GM19025 (cell line): ENCODE results near the gene ADGRB2.

ENCODE experiments used
- ATAC-seq: cut with Tn5 transposase; IDR thresholded peaks from one replicate; pipeline ENCODE4 v1.9.1; 2021; ENCODE audit warnings: mild to moderate bottlenecking, low read depth, moderate library complexity; ENCODE audit not compliant: unreplicated experiment

The ADGRB2 gene

GRCh38 chr1:31764312-31765040 is at the start of gene ADGRB2:
Gene ADGRB2, minus strand, starts transcription at chr1:31764340. Its CDS starts 7,119 bp downstream, at chr1:31757221.
- ATAC-seq: no peak

GRCh38 chr1:31812158-31812829 is 48.2 kb upstream of the ADGRB2 start:
- ATAC-seq: no peak

GRCh38 chr1:31811605-31812004 is 47.5 kb upstream of the ADGRB2 start:
- ATAC-seq: no peak

GRCh38 chr1:31809698-31810097 is 45.6 kb upstream of the ADGRB2 start:
- no peak for ATAC-seq

GRCh38 chr1:31807273-31808048 is 43.3 kb upstream of the ADGRB2 start:
- no peak for ATAC-seq

- ATAC-seq: no peak
Measured at GRCh38 chr1:31805318-31805717, 41.2 kb upstream of the ADGRB2 start.

- ATAC-seq: no peak
Measured at GRCh38 chr1:31804098-31804497, 40.0 kb upstream of the ADGRB2 start.

- no peak for ATAC-seq
Measured at GRCh38 chr1:31803610-31804009, 39.5 kb upstream of the ADGRB2 start.

- no peak for ATAC-seq
Measured at GRCh38 chr1:31802190-31803150, 38.3 kb upstream of the ADGRB2 start.

- ATAC-seq: no peak
Measured at GRCh38 chr1:31801458-31801857, 37.3 kb upstream of the ADGRB2 start.

GRCh38 chr1:31800674-31800967 is 36.5 kb upstream of the ADGRB2 start:
- ATAC-seq: no peak

GRCh38 chr1:31799895-31800673 is 35.9 kb upstream of the ADGRB2 start:
- ATAC-seq: no peak

GRCh38 chr1:31799196-31799894 is 35.2 kb upstream of the ADGRB2 start:
- no peak for ATAC-seq

GRCh38 chr1:31798433-31799195 is 34.5 kb upstream of the ADGRB2 start:
- ATAC-seq: no peak

GRCh38 chr1:31798086-31798432 is 33.9 kb upstream of the ADGRB2 start:
- ATAC-seq: no peak

- no peak for ATAC-seq
Measured at GRCh38 chr1:31797216-31797615, 33.1 kb upstream of the ADGRB2 start.

GRCh38 chr1:31796707-31797106 is 32.6 kb upstream of the ADGRB2 start:
- ATAC-seq: no peak

GRCh38 chr1:31795801-31796621 is 31.9 kb upstream of the ADGRB2 start:
- ATAC-seq: no peak
